GM19397 (cell line): ENCODE measurements around the gene PPIL6.
A peak's percentile ranks its signal among the peaks of the same experiment; 100 is the strongest.
"Not testable (repeated sequence)": the region's sequence is repeated elsewhere in the genome, so short reads cannot be mapped to it uniquely, and the experiment has no call there.

ENCODE experiments used
- ATAC-seq: cut with Tn5 transposase; IDR thresholded peaks from one replicate; pipeline ENCODE4 v1.9.1; 2021; ENCODE audit warnings: mild to moderate bottlenecking, moderate library complexity; ENCODE audit not compliant: unreplicated experiment

The PPIL6 gene

DNA sequence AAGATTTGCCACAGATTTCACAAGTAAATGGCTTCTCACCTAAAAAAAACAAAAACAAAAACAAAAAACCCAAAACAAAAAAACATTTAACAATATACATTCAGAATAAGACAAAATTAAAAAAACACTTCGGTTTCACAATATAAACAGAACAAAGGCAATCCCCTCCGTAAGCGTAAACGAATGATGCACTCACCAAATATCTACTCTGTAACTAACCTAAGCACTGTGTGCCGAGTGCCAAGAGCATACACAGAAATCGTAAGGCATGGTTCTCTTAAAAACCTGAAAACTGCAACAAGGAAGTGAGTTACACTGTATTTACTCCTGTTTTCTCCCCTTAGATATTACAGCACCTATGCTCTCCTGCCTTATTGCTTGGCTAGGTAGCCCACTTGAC is 27.3 kb upstream of the PPIL6 start:
- no peak for ATAC-seq

DNA sequence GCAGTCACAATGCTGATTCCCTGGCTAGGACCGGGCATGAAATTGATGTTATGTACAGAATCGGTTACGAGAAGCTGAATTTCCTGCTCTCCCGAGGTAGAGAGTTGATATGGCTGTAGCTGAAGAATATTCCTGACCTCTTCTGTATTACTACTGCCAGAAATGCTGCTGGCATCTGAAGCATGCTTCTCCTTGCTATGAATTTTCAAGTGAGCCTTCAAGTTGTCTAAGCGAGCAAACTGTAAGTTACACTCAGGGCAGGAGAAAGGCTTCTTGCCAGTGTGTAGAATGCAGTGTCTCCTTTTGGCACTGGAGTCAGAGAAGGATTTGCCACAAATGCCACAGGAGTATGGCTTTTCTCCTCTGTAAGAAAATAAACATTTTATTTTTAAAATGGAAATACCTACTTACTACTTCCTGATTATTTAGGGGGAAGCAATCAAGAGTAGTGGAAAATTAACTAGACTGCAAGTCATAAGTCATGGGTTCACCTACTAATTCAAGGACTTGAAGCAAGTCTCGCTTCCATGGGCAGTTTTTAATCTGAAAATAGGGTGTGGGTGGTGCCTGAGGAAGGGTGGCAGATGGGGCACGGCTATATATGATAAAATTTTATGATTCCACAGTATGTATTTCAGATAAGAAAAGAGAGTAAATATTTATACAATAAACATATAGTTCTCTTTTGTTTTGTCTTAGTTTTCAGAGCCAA is 25.9 kb upstream of the PPIL6 start:
- ATAC-seq: no peak

DNA sequence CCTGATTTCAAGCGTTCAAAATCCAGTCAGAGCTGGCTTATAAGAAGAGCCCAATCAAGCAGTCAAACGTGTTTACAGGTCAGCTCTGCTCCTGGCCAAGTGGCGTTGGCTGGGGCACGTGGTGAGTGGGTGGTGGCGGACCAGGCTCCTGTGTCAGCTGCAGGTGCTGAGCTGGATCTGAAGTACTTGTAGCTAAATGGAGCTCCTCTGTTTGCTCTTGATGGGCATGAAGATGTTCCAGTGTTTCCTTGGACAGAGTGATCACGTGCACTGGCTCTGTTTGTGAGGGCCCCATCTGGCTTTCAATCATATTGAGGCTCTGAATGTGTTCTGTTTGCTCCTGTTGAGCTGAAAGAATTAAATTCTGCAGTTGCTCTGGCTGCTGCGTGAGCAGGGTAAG is 25.3 kb upstream of the PPIL6 start:
- ATAC-seq: no peak

DNA sequence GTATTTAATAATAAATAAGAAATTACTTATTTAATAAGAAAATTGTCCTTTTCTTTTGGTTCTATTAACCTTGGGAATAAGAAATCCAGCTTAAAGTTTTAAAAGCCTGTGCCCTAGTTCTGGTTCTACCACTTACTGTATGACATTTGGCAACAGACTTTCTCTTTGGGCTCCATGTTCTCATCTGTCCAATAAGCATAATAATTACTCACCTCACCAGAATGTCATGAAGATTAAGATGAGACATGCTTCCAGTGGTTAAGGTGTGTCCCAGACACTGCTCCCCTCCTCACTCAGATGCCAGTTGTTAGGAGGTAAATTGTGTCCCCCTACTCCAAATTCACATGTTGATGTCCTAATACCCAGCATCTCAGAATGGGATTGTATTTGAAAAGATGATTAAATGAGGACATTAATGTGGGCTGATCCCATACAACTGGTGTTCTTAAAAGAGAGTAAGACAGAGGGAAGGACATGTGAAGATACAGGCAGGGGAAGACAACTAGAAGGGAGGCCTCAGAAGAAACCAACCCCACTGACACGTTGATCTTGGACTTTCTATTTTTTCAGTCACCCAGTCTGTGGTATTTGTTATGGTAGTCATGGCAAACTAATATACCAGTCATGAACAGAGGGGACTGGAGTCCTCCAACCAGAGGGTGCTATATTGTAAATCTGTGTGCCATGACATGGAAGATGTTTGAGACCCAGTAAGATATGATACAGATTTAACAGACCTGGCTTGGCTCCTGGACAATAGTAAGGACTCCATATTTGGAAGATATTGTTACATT is 21.5 kb upstream of the PPIL6 start:
- no peak for ATAC-seq

DNA sequence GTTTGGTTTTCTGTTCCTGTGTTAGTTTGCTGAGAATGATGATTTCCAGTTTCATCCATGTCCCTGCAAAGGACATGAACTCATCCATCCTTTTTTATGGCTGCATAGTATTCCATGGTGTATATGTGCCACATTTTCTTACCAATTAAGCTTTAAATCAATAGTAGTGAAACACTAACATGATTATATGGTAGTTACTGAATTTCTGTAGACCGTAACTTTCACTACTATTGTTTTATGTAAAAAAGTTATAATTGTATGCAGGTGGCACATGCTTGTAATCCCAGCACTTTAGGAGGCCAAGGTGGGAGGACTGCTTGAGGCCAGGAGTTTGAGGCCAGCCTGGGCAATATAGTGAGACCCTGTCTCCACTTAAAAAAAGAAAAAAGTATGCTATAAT is 20.8 kb upstream of the PPIL6 start:
- not testable (repeated sequence) for ATAC-seq

DNA sequence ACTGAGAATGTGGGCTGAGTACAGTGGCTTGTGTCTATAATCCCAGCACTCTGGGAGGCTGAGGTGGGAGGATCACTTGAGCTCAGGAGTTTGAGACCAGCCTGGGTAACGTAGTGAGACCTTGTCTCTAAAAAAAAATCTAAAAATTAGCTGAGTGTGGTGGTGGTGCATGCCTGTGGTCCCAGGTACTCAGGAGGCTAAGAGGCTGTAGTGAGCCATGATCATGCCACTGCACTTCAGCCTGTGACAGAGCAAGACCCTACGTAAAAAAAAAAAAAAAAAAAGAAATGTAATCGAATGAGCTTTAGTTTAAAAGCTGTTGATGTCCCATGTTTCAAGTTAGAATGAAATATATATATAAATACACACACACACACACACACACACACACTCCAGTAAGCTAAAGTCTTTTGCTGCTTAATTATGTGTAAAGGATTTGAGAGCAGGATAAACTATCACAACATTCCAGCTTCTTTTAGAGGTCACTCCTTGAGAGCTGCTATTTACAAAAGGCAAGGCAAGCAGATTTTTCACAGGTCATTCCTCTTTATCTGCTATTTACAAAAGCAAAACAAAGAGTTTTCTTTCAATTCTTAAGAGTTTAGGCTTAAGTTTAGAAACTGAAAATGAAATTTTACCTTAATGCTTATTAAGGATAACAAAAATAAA is 19.9 kb upstream of the PPIL6 start:
- ATAC-seq: no peak

DNA sequence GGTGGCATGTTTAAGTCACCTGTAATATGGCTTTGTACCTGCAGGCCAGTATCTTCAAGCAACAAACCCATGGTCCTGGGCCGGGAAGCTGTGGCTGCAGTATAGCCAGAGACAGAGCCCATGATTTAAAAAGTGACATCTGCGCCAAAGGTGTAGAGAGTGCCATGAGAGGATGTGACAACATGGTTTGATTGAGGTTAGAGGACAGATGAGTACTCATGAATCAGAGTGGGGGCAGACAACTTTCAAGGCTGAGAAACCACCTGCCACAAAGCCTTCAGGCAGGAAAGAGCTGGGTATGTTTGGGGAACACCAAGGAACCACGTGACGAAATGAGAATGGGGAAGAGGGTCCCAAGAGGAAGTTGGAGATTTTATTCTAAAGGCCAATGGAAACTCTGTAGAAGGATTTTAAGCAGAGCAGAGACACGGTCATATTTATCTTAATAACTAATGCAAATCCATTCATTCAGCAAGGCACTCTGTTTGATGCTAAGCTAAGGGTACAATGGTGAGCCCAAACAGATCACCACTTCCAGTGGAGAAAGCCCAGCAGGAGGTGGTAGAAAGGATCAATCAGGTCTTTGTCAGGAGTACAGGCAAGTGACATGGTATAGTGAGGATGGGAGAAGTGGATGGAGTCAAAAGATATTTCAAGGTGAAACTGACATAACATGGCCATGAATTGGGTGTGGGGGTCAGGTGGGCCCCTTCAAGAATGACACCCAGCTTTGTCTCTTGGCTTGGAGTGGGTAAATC is 18.5 kb upstream of the PPIL6 start:
- no peak for ATAC-seq

DNA sequence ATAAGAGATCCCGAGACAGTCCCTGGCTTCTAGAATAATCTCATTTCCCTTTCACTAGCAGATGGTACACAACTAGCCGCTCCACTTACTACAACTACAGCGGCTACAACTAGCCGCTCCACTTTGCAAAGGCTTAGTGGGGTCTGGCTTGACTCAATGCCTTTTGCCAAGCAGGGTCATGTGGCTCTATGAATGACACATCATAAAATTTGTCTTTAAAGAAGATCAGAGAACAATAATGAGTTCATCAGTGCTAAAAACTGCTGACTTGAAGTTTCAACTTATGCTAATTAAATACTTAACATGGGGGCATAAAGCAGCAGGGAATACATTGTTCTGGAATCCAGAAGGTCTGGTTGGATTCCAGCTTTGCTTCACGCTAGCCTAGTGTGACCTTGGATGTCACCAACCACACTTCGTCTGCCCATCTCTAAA is 17.2 kb upstream of the PPIL6 start:
- no peak for ATAC-seq

DNA sequence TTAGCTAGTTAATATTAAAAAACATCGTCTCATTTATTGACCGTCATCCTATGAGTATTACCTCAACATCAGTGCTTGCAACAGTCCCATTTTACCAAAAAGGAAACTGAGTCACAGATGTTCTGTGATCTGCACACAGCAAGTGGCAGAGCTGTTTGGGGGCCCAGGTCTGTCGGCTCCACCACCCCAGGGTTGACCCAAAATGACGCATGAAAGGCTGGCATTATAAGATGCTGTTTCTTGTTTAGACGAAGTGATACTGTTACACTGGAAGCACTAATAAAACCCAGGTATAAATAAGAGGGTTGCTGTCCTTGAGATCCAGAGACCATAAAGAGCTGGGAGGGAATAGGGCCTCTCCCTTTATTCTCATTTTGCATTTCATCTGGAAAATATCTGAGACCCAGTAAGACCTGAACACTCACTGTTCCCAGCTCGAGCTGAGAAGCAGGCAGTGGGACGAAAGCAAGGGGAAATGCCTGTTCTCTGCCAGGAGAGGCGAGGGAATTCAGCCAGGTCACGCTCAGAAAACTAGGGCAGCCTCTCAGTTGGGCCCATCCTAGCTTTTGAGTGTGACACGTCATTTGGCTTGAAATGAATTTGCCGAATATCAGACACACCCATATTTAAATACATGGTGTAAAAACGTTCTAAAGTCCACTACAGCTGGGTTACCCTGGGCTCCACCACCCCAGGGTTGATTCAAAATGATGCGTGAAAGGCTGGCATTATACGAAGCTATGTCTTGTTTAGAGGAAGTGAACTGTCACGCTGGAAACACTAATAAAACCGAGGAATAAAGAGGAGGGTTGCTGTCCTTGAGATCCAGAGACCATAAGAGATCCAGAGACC is 16.5 kb upstream of the PPIL6 start:
- no peak for ATAC-seq

DNA sequence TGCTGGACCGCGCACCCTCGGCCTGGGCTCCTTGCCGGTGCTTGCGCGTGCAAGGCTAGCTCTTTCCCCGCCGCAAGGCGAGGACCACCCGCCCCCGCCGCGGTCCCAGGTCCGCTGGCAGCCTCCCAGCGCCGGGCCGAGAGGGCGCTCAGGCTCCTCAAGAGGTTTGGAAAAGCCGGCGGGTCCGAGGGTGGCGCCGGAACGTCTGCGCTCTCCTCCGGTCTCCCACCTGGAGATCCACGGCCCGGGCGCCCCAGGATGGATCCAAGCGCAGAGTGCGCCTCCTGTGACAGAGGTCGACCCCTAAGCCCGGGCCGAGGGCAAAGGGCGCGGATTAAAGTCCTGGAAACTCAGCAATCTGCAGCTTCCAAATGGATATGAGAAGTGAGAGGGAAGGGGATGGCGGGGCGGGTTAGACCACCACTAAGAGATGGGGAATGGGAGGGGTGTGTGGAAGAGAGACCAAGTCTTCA is 15.7 kb upstream of the PPIL6 start:
- no peak for ATAC-seq

DNA sequence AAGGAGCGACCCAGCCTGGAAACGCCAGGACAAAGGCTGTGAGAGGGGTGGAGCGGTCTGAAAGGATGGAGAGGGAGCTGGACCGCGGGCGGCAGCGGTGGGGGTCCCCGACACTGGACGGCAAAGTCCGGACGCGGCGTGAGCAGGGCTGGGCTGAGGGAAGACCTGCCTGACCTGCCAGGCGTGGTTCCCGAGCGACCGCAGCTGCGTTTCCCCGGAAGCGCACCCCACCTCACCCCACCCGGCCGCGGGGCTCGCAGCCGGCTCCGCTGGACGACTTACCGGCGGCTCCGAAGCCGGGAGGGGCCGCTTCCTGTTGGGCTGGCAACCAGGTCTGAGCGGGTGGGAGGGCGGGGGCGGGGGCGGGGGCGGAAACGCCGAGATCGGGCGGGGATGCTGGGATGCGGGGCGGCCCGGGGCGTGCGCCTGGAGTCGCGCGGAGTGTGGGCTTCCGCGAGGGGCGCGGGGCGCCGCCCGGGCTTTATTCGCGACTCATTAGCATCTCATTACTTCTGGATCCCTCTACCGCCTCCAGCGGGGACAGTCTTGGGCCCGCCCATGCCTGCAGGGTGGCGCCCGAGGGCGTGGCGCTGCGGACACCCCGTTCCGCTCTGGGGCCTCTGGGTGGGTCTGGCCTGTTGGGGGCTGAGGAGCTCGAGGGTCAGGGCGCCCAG is 15.1 kb upstream of the PPIL6 start, which contains the start of gene MICAL1:
Gene MICAL1, minus strand, starts transcription at position 336 of the 674 bp plus-strand sequence. CDS start 1,576 bp downstream, outside the sequence.
- peak; percentile 60 for ATAC-seq

DNA sequence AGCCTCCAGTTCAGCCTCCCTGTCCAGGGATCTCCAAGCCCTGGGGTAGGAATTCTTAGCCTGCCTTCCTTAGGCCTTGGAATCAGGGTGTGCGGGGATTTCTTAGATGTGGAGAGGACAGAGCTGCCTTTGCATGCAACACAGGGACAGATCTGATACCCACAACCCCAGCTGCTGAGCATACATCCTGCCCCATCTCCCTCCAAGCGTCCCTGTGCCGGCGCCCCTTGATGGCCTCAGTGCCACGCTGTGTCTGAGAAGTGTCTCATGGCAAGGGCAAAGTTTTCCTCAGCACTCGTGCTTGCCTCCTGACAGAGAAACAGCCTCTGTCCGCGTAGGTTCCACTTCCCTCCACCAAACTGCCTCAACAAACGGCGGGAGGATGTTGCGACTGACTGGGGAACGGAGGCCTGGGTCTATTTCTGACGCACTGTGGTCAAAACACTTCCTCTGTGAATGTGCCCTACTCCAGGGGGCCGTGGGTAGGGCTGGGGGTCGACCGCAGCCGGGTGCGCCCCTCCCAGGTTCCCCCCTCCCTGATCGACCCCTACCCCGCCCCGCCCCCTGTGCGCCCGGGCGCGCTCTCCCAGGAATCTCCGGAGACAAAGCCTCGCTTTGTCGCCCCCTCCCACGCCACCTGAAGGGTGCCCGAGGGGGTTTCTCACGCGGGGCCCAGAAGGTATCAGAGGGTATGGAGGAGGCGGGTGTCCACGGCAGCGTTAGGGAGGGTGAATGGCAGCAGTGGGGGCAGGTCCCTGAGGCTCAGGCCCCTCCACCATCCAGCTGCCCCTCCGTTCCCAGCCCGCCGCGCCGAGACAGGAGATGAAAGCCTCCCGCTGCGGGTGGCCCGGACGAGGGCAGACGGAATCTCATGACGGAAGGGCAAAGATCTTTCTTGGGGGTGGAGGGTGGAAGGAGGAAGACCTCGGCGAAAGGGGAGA is 14.3 kb upstream of the PPIL6 start:
- ATAC-seq: peak; percentile 28

DNA sequence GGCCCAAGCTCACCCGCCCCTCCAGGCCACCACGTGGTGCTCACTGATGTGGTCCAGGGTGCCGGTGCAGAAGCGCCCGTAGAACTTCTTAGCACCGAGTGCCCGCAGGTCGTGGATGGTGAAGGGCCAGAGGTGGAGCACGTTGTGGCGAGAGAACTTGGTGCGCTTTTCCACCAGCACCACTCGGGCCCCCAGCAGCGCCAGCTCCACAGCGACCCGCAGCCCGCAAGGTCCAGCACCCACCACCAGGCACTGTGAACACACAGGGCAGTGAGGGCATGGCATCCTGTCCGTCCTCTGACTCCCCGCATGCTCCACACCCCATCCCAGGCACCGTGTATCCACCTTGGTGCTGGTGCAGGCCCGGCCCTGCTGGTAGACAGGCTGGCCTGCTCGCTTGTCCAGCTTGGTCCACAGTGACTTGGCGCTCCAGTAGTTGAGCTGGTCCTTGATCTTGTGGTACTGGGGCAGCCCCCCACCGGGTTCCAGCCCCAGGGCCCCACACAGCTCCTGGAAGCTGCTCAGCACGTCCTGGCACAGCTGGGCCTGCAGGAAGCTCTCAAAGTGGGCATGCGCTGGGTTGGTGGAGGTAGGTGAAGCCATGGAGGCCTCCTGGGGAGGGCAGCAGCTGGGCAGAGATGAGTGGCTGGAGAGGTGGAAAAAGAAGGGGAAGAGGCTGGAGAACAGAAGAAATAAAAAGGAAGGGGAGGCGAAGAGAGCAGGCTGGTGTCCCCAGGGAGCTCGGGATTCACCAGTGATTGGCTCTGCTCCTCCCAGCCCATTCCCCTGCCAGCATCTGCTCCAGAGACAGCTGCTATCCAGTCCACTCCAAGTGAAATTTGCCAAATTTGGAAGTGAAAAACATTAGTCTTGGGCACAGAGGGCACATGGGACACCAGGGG is 13.4 kb upstream of the PPIL6 start:
- no peak for ATAC-seq

DNA sequence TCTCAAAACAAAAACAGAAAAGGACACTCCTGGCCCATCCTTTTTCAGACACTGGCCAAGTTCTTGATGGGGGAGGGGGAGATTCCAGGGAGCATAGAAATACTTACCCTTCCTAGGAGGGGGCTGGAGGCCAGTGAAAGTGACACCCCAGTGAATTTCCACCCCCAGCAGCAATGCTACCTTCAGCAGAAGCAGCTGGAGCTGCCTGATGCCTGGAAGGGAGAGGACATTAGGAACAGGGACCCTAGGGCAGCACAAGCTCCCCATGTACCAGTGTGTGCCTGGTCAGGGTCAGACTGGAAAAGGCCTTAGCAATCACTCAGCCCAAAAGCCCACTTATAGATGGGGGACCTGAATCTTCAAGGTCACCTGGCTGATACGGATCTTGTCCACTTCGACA is 12.7 kb upstream of the PPIL6 start:
- no peak for ATAC-seq

DNA sequence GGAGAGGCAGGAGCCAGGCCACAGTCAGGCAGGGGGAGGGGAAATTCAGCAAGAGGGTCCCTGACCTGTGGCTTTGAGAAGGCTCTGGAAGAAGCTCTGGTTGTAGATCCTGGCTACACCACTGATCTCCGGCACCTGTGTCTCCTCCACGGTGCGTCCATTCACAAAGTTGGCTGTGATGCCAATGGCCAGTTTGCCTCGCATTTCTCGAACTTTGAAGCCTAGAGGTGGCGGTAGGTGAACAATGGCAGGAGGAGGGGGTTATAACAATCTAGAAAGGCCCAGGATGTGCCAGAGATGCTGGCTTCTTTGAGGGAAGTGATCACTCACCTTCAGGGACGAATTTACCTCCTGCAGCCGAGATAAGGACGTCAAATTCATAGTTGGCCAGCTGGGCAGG is 11.8 kb upstream of the PPIL6 start:
- no peak for ATAC-seq

DNA sequence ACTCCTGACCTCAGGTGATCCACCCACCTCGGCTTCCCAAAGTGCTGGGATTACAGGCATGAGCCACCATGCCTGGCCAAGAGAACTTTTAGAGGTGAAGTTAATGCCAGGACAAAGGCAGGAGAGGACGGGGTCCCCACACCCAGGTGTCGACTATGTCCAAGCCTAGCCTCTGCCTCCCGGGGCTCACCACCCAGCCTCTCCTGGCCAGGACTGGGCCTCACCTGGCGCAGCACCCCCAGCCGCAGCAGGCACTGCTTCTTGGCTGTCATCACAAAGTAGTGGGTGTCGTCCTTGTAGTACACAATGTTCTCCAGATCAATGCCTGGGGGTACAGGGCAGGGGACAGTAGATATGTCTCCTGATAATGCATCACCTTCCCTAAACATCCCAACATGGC is 10.9 kb upstream of the PPIL6 start:
- no peak for ATAC-seq

DNA sequence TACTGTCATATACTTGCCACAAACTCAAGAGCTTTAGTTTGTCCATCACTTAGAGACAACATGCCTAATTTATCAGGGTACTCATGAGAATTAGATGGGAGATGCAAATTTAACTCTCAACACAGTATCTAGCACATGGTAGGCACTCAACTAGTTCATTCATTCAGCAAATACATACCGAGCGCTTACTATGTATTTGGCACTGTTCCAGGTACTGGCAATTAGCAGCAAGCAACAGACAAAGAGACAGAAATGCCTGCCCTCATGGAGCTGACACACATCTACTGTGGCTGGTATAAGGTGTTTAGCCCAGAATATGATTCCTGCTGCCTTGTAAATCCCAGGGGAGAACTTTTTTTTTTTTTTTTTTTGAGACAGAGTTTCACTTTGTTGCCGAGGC is 10.4 kb upstream of the PPIL6 start:
- no peak for ATAC-seq
